BJ (cell line): ENCODE results near the gene EXTL1. TPM values are rescaled to one million over a fixed set of nuclear protein-coding genes. Genes with fewer than 3 reads are reported as not detected.

ENCODE experiments used
- CTCF ChIA-PET: fragments of 350-600 bp; formaldehyde crosslinking; extraction: SDS; loops from one replicate; lab custom pipeline; 2021; ENCODE audit warnings: antibody characterized with exemption, inconsistent platforms; lab: Yijun Ruan, JAX
- POLR2A ChIA-PET: fragments of 300-600 bp; sonication (Branson Sonifier 250); formaldehyde crosslinking; extraction: SDS; loops from one replicate; lab custom pipeline; 2021; ENCODE audit warnings: antibody characterized with exemption; lab: Charles Lee
- DNase-seq: peaks from one replicate; pipeline ENCODE4 v3.0.0-alpha.2; 2011; ENCODE audit warnings: low read depth
- H3K27me3 ChIP-seq: 2 replicates; pipeline ENCODE4 v1.6.0; 2011; ENCODE audit warnings: low read length; ENCODE audit not compliant: control insufficient read depth, insufficient read depth
- H3K36me3 ChIP-seq: 2 replicates; pipeline ENCODE4 v1.5.1; 2011; ENCODE audit warnings: low read length; ENCODE audit not compliant: control insufficient read depth, insufficient read depth
- H3K4me3 ChIP-seq: 2 replicates; pipeline ENCODE4 v1.5.1; 2011; ENCODE audit warnings: low read depth, mild to moderate bottlenecking, control low read depth, low read length
- CTCF ChIP-seq: IDR thresholded peaks from 2 replicates; pipeline ENCODE4 v1.5.1; 2011; ENCODE audit warnings: low read depth, mild to moderate bottlenecking, control low read depth, inconsistent platforms, low read length, moderate library complexity; ENCODE audit not compliant: insufficient read depth
- polyA plus RNA-seq: library from polyadenylated mRNA; depleted of rRNA; stranded (reverse); fragments of >200 nt; gene quantifications from 2 replicates; pipeline ENCODE4 v1.2.3, GENCODE V29; 2011

The EXTL1 gene
- polyA plus RNA-seq, 1 experiment = 5.0 TPM

DNA sequence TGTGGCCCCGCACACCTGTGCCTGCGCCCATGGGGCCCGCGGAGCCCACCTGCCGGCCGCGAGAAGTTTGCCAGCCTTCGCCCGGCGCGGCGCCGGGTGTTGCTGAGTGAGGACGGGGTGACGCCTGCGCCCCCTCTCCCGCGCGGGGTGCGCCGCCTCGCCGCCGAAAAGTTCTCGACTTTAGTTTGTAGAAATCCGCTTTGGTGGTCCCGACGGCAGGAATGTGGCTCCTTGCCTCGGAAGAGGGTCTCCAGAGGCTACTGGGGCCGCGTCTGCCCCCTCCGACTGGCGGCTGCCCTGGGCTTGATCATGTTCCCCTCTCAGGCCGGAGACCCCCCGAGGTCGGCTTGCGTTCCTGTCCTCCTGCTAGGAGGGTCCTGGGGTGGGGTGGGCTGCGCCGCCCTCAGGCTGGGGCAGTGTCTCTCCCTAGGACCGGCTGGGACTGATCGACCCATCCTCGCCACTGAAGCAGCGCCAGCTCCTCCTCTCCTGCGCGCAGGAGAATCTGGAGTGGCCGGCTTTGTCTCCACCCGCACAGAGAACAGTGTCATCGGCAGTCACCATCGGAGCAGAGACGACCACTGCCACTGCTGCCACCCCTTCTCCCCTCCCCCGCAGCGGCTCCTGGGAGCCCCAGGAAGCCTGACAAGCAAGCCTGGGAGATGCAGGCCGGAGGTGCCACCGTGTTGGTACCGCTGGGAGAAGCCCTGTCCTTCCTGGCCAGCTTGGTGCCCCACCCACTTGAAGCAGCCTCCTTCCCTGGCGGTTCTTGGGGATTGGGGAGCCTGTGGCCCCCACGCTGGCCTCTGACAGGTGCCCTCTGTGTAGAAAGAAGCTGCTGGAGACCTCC lies 24.9 kb downstream of the EXTL1 start:
- H3K4me3 ChIP-seq = no peak overlapping the region
- no peak for TF ChIP-seq CTCF
- ChIA-PET CTCF (interaction anchor here (5.0 kb wide), 1 partner anchor 11 kb away, joined by 34 read pairs; no protein-coding TSS in a partner anchor), POLR2A (no interaction called here)
- H3K36me3 ChIP-seq = no peaks in the 10 kb centered on the region
- DNase-seq = no peak
- H3K27me3 ChIP-seq = peaks cover 43% of the 10 kb centered on the region

- DNase-seq = no peak
- Histone ChIP-seq H3K4me3 (no peak overlapping the region), H3K36me3 (no peaks in the 10 kb centered on the region), H3K27me3 (peaks cover 42% of the 10 kb centered on the region)
- ChIA-PET CTCF (interaction anchor here (5.0 kb wide), 1 partner anchor 12 kb away, joined by 34 read pairs; no protein-coding TSS in a partner anchor), POLR2A (no interaction called here)
- TF ChIP-seq CTCF = no peak
Observed at GRCh38 chr1:26047278-26047874, 25.8 kb downstream of the EXTL1 start.

GRCh38 chr1:26049531-26050247 lies 28.1 kb downstream of the EXTL1 start:
- POLR2A ChIA-PET = no interaction called here

GRCh38 chr1:26050248-26050640 lies 28.7 kb downstream of the EXTL1 start:
- no peak for TF ChIP-seq CTCF
- ChIA-PET CTCF (interaction anchor here (0.8 to 1.7 kb wide), 2 partner anchors 14 kb away, joined by 3 to 5 read pairs; no protein-coding TSS in a partner anchor), POLR2A (no interaction called here)
- no peak for DNase-seq
- H3K27me3 ChIP-seq = peaks cover 35% of the 10 kb centered on the region
- H3K36me3 ChIP-seq = no peaks in the 10 kb centered on the region
- H3K4me3 ChIP-seq = no peak overlapping the region

More at GRCh38 chr1:26049531-26050247, 28.1 kb downstream of the EXTL1 start:
- CTCF ChIA-PET = interaction anchor here (1.7 kb wide), 1 partner anchor 13 kb away, joined by 5 read pairs; no protein-coding TSS in a partner anchor
- no peak overlapping the region for H3K4me3 ChIP-seq
- no peak for TF ChIP-seq CTCF
- H3K36me3 ChIP-seq = no peaks in the 10 kb centered on the region
- no peak for DNase-seq
- H3K27me3 ChIP-seq = peaks cover 40% of the 10 kb centered on the region
